ENCODE results near the gene REXO5. TPM values are rescaled to one million over a fixed set of nuclear protein-coding genes. Genes with fewer than 3 reads are reported as not detected.

REXO5 gene
- total and polyA plus RNA-seq, 10 of the 15 experiments (the other 5 are each of a cell fraction or from before 2014, with no cell fraction given), result 3.8 to 15.5 (median 10.1) TPM

- Histone ChIP-seq H3K27me3 (replicated peaks in 1 of 2; ENCODE audit: control insufficient read depth in 2 of 2, insufficient read depth in 2 of 2, low read length in 1 of 2) (no peaks in the 10 kb centered on the region), H3K27ac (ENCODE audit: control insufficient read depth, insufficient read depth) (no peak overlapping the region), H2AFZ (ENCODE audit: control insufficient read depth, low read depth, low read length) (no peak overlapping the region), H3K9ac (ENCODE audit: control insufficient read depth, insufficient read depth, low read length) (no peak overlapping the region), H3K9me3 (replicated peaks; ENCODE audit: control insufficient read depth, insufficient read depth, low read length) (peaks cover 2% of the 10 kb centered on the region; the same call in 1 of the 3 replicates), H4K20me1 (ENCODE audit: control insufficient read depth, insufficient read depth) (no peaks in the 10 kb centered on the region), H3K4me1 (ENCODE audit: control insufficient read depth, insufficient read depth, low read length) (peaks cover 2% of the 10 kb centered on the region; the same call in 1 of the 2 replicates), H3K79me2 (ENCODE audit: control insufficient read depth, insufficient read depth, low read length) (no peaks in the 10 kb centered on the region), H3K36me3 (ENCODE audit: control insufficient read depth in 2 of 2, insufficient read depth in 2 of 2, low read length in 1 of 2) (no peaks in the 10 kb centered on the region), H3K4me2 (ENCODE audit: control insufficient read depth, insufficient read depth) (no peak overlapping the region), H3K4me3 (no peak overlapping the region)
- ATAC-seq, result no peak
- FAIRE-seq, result no peak
- TF ChIP-seq NFXL1 (IDR thresholded peaks at IDR 0.05; ENCODE audit: borderline replicate concordance) (no peak), SPI1 (IDR thresholded peaks at IDR 0.05; ENCODE audit: borderline replicate concordance, insufficient read depth, low read depth, low read length) (no peak)
- intact Hi-C loops (cut with micrococcal nuclease; ENCODE audit: unreplicated experiment), result no loop called here
- RAD21 ChIA-PET (ENCODE audit: unreplicated experiment), result no interaction called here
- SMC1A ChIA-PET (ENCODE audit: uncharacterized antibody, unreplicated experiment), result interaction anchor here (0.9 kb wide), 1 partner anchor 16 kb away, joined by 3 read pairs; no protein-coding TSS in a partner anchor
- POLR2A ChIA-PET, result no interaction called here
- in situ Hi-C loops (cut with MboI), result no loop called here
- CTCF ChIA-PET, result interaction anchor here (0.6 kb wide), 1 partner anchor 1652 kb away, joined by 7 read pairs; no protein-coding TSS in a partner anchor
- 66% methylated on average over 2 of the region's 2 CpGs for WGBS (ENCODE audit: insufficient coverage, insufficient replicate concordance, low lambda C conversion rate, missing lambda C conversion rate)
- DNase-seq (ENCODE audit: low read depth, low spot score), result no peak
- no TSS peak for BruUV-seq (replicated peaks)
These were observed 46.0 kb upstream of the REXO5 start for GRCh38 chr16:20760346-20760745.

- no peak overlapping the region for H3K9ac ChIP-seq (ENCODE audit: control insufficient read depth, insufficient read depth, low read length)
- BruUV-seq (replicated peaks), result no TSS peak
- H2AFZ ChIP-seq (ENCODE audit: control insufficient read depth, low read depth, low read length), result no peak overlapping the region
- H3K27me3 ChIP-seq (replicated peaks in 1 of 2; ENCODE audit: control insufficient read depth in 2 of 2, insufficient read depth in 2 of 2, low read length in 1 of 2), result no peaks in the 10 kb centered on the region
- CTCF ChIA-PET, result interaction anchor here (0.6 kb wide), 2 partner anchors 422 to 1652 kb away, joined by 4 to 7 read pairs; no protein-coding TSS in a partner anchor
- in situ Hi-C loops (cut with MboI) (no loop called here), intact Hi-C loops (cut with micrococcal nuclease; ENCODE audit: unreplicated experiment) (no loop called here)
- H3K4me3 ChIP-seq, result no peak overlapping the region
- SMC1A ChIA-PET (ENCODE audit: uncharacterized antibody, unreplicated experiment), result no interaction called here
- 0% methylated on average over 1 of the region's 1 CpG for WGBS (ENCODE audit: insufficient coverage, insufficient replicate concordance, low lambda C conversion rate, missing lambda C conversion rate)
- RAD21 ChIA-PET (ENCODE audit: unreplicated experiment), result no interaction called here
- no peak overlapping the region for H3K4me2 ChIP-seq (ENCODE audit: control insufficient read depth, insufficient read depth)
- FAIRE-seq, result no peak
- H3K27ac ChIP-seq (ENCODE audit: control insufficient read depth, insufficient read depth), result no peak overlapping the region
- POLR2A ChIA-PET, result no interaction called here
- H3K79me2 ChIP-seq (ENCODE audit: control insufficient read depth, insufficient read depth, low read length), result no peaks in the 10 kb centered on the region
- H4K20me1 ChIP-seq (ENCODE audit: control insufficient read depth, insufficient read depth), result no peaks in the 10 kb centered on the region
- H3K36me3 ChIP-seq (ENCODE audit: control insufficient read depth in 2 of 2, insufficient read depth in 2 of 2, low read length in 1 of 2), result no peaks in the 10 kb centered on the region
- DNase-seq (ENCODE audit: low read depth, low spot score), result no peak
- TF ChIP-seq BMI1 (IDR thresholded peaks at IDR 0.05; ENCODE audit: borderline replicate concordance) (no peak), RUNX3 (IDR thresholded peaks at IDR 0.05; ENCODE audit: low read length) (no peak), SKIL (IDR thresholded peaks at IDR 0.05; ENCODE audit: low read depth, poor library complexity, severe bottlenecking) (no peak), MTA3 (IDR thresholded peaks at IDR 0.05; ENCODE audit: borderline replicate concordance, low read length) (no peak)
- H3K9me3 ChIP-seq (replicated peaks; ENCODE audit: control insufficient read depth, insufficient read depth, low read length), result peaks cover 2% of the 10 kb centered on the region; the same call in 1 of the 3 replicates
- peaks cover 2% of the 10 kb centered on the region; the same call in 1 of the 2 replicates for H3K4me1 ChIP-seq (ENCODE audit: control insufficient read depth, insufficient read depth, low read length)
- ATAC-seq, result no peak
These were observed 45.2 kb upstream of the REXO5 start for GRCh38 chr16:20761175-20761574.
